ENCODE data around the gene PRTG. TPM values are rescaled to one million over a fixed set of nuclear protein-coding genes. Genes with fewer than 3 reads are reported as not detected.
A peak's percentile ranks its signal among the peaks of the same experiment; 100 is the strongest.

PRTG gene
- total and polyA plus RNA-seq, 9 of the 15 experiments (the other 6 are each of a cell fraction or from before 2014, with no cell fraction given): under 0.01 to 0.14 (median 0.06) TPM; not detected in 1

DNA sequence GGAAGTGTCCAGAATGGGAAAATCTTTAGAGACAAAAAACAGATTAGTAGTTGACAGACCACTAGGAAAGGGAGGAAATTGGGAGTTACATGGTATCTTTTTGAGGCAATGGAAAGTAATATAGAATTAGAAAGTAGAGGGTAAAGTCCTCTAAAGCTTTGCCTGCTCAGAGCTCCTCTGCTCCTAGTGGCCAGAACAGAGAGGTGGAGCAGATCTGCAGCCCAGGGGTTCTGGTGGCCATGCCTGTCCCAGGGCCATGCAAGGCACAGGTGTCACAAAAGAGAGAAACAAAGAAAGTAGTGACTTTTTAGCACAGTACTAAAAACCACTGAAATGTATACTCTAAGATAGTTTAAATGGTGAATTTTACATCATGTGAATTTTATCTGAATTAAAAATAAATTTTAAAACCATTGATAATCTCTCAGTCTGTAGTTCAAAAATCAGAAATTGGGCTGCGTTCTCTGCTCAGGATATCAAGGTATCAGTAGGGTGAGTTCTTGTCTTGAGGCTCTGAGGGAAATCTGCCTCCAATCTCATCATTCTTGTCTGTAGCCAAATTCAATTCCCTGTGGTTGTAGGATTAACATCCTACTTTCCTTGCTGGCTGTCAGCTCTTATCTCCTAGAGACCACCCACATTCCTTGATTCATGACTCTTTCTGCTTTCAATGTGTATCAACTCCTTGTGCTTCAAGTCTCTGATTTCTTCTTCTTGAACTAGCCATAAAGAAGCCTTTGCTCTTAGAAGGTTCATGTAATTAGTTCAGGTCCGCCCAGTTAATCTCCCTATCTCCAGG, 178.4 kb downstream of the PRTG start:
- in situ Hi-C loops (cut with MboI): no loop called here
- no TSS peak for BruUV-seq (replicated peaks)
- ChIA-PET POLR2A (no interaction called here), CTCF (ENCODE audit: low intra/inter-chr PET ratio) (no interaction called here)
- DNase-seq (ENCODE audit: extremely low read depth in 1 of 4, low spot score in 3 of 4) (peak in 1 of 4 experiments; percentile 10), ATAC-seq (peak; percentile 87), FAIRE-seq (no peak)
- no peaks in the 10 kb centered on the region for H3K9me3 ChIP-seq (replicated peaks; ENCODE audit: control insufficient read depth, insufficient read depth, low read depth, low read length)
- no peak overlapping the region for H3K4me2 ChIP-seq (ENCODE audit: insufficient read depth, low read length)
- no peak for TF ChIP-seq PTBP1 (IDR thresholded peaks at IDR 0.05; ENCODE audit: low read depth, low read length)
- TF ChIP-seq, protein P1, sequence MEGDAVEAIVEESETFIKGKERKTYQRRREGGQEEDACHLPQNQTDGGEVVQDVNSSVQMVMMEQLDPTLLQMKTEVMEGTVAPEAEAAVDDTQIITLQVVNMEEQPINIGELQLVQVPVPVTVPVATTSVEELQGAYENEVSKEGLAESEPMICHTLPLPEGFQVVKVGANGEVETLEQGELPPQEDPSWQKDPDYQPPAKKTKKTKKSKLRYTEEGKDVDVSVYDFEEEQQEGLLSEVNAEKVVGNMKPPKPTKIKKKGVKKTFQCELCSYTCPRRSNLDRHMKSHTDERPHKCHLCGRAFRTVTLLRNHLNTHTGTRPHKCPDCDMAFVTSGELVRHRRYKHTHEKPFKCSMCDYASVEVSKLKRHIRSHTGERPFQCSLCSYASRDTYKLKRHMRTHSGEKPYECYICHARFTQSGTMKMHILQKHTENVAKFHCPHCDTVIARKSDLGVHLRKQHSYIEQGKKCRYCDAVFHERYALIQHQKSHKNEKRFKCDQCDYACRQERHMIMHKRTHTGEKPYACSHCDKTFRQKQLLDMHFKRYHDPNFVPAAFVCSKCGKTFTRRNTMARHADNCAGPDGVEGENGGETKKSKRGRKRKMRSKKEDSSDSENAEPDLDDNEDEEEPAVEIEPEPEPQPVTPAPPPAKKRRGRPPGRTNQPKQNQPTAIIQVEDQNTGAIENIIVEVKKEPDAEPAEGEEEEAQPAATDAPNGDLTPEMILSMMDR (IDR thresholded peaks at IDR 0.05 in 2 of 3, conservative IDR thresholded peaks at IDR 0.05 in 1 of 3; ENCODE audit: insufficient read depth in 2 of 3, low read depth in 1 of 3, low read length in 3 of 3): peak; percentile 13 to 41 (median 32); a peak in 2 of 6 replicates
- no peak for TF ChIP-seq NFYB (IDR thresholded peaks at IDR 0.05; ENCODE audit: extremely low read depth, insufficient read length)
- H3K4me3 ChIP-seq: no peak overlapping the region
- H3K27ac ChIP-seq (ENCODE audit: extremely low read depth, low read depth, low read length): no peak overlapping the region
- H2AFZ ChIP-seq (ENCODE audit: low read depth, low read length): no peak overlapping the region
- H4K20me1 ChIP-seq (replicated peaks; ENCODE audit: control insufficient read depth, insufficient read depth, low read length): no peaks in the 10 kb centered on the region
- no peaks in the 10 kb centered on the region for H3K36me3 ChIP-seq (ENCODE audit: control insufficient read depth, insufficient read depth, low read length)
- H3K79me2 ChIP-seq (ENCODE audit: control insufficient read depth, insufficient read depth, low read length): no peaks in the 10 kb centered on the region
- 8% methylated on average over 2 of the region's 2 CpGs for WGBS (ENCODE audit: insufficient coverage, low coverage, missing lambda C conversion rate)
- H3K9ac ChIP-seq (ENCODE audit: insufficient read depth in 1 of 2, low read depth in 2 of 2, low read length in 2 of 2): no peak overlapping the region
- H3K4me1 ChIP-seq (replicated peaks in 1 of 2; ENCODE audit: control insufficient read depth in 2 of 2, insufficient read depth in 2 of 2, low read length in 2 of 2): no peaks in the 10 kb centered on the region
- H3K27me3 ChIP-seq (ENCODE audit: control insufficient read depth in 2 of 2, insufficient read depth in 2 of 2, low read length in 2 of 2): no peaks in the 10 kb centered on the region
- H3K9me1 ChIP-seq (ENCODE audit: control insufficient read depth, insufficient read depth, low read length): no peaks in the 10 kb centered on the region
- intact Hi-C loops (cut with micrococcal nuclease): no loop called here

Data from K562 (cell line).